Motor neuron (in vitro differentiated cells): Measurements from ENCODE around the gene RAB3GAP1. TPM values are rescaled to one million over a fixed set of nuclear protein-coding genes. Genes with fewer than 3 reads are reported as not detected.
"Not testable (repeated sequence)": the region's sequence is repeated elsewhere in the genome, so short reads cannot be mapped to it uniquely, and the experiment has no call there.

Experiments used
- ATAC-seq, 8 experiments: fragments of 200-7000 bp; cut with Tn5 transposase; replicated peaks in 6 of 8; 2 replicates each; pipeline ENCODE4 v1.8.0; 2021; ENCODE audit warnings: mild to moderate bottlenecking in 8 of 8, moderate library complexity in 8 of 8
- H3K27ac ChIP-seq, 2 donors: fragments of 250-450 bp; sonication (Bioruptor Pico); 2 replicates each; pipeline ENCODE4 v1.9.0; 2021; ENCODE audit warnings: antibody characterized with exemption in 2 of 2, mild to moderate bottlenecking in 2 of 2, moderate library complexity in 1 of 2
- H3K4me1 ChIP-seq, 2 donors: fragments of 250-450 bp; sonication (Bioruptor Pico); replicated peaks in 1 of 2; 2 replicates each; pipeline ENCODE4 v1.6.1; 2021; ENCODE audit warnings: antibody characterized with exemption in 2 of 2, mild to moderate bottlenecking in 2 of 2, moderate library complexity in 1 of 2
- H3K4me3 ChIP-seq, 5 donors: fragments of 250-450 bp; sonication (Bioruptor Pico); 2 replicates each; pipeline ENCODE4 v1.9.0; 2021; ENCODE audit warnings: antibody characterized with exemption in 5 of 5, mild to moderate bottlenecking in 5 of 5, moderate library complexity in 4 of 5
- WGBS, 10 experiments: fragments of 450-650 bp; shearing (Covaris generic); methylation state at CpG; one replicate each; pipeline ENCODE4 v1.0.0; 2022; 5-methylcytosine and 5-hydroxymethylcytosine counted together
- in situ Hi-C, 9 experiments: fragments of 400-800 bp; cut with MboI; loops; one replicate each; pipeline ENCODE4 v1.15.0; 2021; ENCODE audit warnings: low sequenced_read_pairs in 9 of 9, low pct_unique_long_range_greater_than_20kb in 2 of 9; ENCODE audit not compliant: unreplicated experiment in 9 of 9
- total RNA-seq, 8 experiments: library from RNA; unstranded; fragments of 300-600 nt; gene quantifications; 2 replicates each; pipeline versions ENCODE4 v1.2.3 to v1.2.4, GENCODE V29; 2022

Gene RAB3GAP1
- total RNA-seq, 8 experiments from 2014 or later, result 28.1 to 56.5 (median 39.2) TPM

GRCh38 chr2:135030826-135031225 is 21.3 kb upstream of the RAB3GAP1 start:
- H3K4me1 ChIP-seq, result no peaks in the 10 kb centered on the region
- peak in 3 of 8 experiments; percentile 23 to 79 (median 39) for ATAC-seq
- WGBS, 10 experiments, result 33 to 100% (median 95%) methylated on average over 1 of the region's 1 CpG; no CpG with 5 or more reads in 6 of the 10 experiments
- in situ Hi-C loops, result no loop called here
- H3K4me3 ChIP-seq, result no peak overlapping the region
- H3K27ac ChIP-seq, result no peak overlapping the region

GRCh38 chr2:135033216-135033615 is 18.9 kb upstream of the RAB3GAP1 start:
- H3K4me1 ChIP-seq, H3K27ac ChIP-seq, H3K4me3 ChIP-seq, in situ Hi-C loops, ATAC-seq: not testable (repeated sequence)
- WGBS, 10 experiments, result no CpG with 5 or more reads among the region's 33 CpGs

GRCh38 chr2:135037831-135038230 is 14.3 kb upstream of the RAB3GAP1 start:
- Histone ChIP-seq H3K4me1 (no peaks in the 10 kb centered on the region), H3K4me3 (no peak overlapping the region), H3K27ac (no peak overlapping the region)
- WGBS, 10 experiments, result 77 to 100% (median 94%) methylated on average over 1 to 3 of the region's 3 CpGs; no CpG with 5 or more reads in 3 of the 10 experiments
- no peak for ATAC-seq
- in situ Hi-C loops, result no loop called here

- in situ Hi-C loops, result no loop called here
- ATAC-seq, result no peak
- no peak overlapping the region for H3K4me3 ChIP-seq
- H3K27ac ChIP-seq, result no peak overlapping the region
- H3K4me1 ChIP-seq, result peaks cover 6% of the 10 kb centered on the region in 2 donors
- WGBS, 10 experiments, result 0 to 100% (median 67%) methylated on average over 1 to 2 of the region's 2 CpGs; no CpG with 5 or more reads in 1 of the 10 experiments
Observed at GRCh38 chr2:135043345-135043744, 8.7 kb upstream of the RAB3GAP1 start.

DNA sequence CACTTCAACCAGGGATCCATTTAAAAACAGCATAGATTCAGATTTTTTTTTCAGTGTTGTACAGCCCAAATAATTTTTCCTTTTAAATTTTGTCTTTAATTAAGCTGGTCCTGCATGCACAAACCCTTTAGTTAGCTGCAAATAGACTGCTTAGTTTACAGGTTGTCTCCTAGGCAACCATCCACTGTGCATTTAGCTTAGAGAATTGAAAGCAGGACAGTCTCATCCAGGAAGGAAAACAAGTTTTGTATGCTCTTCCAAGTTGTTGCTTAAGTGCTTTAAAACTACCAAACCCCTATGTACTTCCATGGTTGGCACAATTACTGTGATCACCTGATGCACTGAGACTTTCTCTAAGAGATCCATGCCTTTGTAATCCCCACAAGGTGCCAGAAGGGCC is 4.8 kb upstream of the RAB3GAP1 start, which contains the start of gene MAP3K19:
Gene MAP3K19 (minus strand): TSS at position 148 of the 400 bp plus-strand sequence. CDS start 22,800 bp downstream, outside the sequence.
- H3K4me3 ChIP-seq, result peak within 1 kb of the TSS in 1 of 5 donors; percentile 4
- peak in 2 of 8 experiments; percentile 33 to 70 for ATAC-seq
- peaks cover 6% of the 10 kb centered on the region in 2 donors for H3K4me1 ChIP-seq
- H3K27ac ChIP-seq, result no peak within 1 kb of the TSS
- in situ Hi-C loops, result no loop called here

GRCh38 chr2:135048122-135048521 is 4.0 kb upstream of the RAB3GAP1 start:
- in situ Hi-C loops, result no loop called here
- Histone ChIP-seq H3K4me1 (peaks cover 6 to 7% of the 10 kb centered on the region in 2 donors), H3K27ac (no peak overlapping the region), H3K4me3 (no peak overlapping the region)
- WGBS, 10 experiments, result 28 to 86% (median 78%) methylated on average over 1 to 6 of the region's 6 CpGs; no CpG with 5 or more reads in 1 of the 10 experiments
- ATAC-seq, result no peak

DNA sequence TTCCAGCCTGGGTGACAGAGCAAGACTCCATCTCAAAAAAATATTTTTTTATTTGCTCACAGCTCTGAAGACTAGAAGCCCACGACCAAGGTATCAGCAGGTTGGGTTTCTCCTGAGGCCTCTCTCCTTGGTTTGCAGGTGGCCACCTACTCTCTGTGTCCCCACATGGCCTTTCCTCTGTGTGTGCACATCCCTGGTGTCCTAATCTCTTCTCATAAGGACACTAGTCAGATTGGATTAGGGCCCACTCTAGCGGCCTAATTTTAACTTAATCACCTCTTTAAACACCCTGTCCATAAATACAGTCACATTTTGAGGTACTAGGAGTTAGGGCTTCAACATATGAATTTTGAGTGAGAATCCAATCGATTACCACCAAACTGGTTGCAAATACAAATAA is 2.0 kb upstream of the RAB3GAP1 start:
- in situ Hi-C loops, result no loop called here
- H3K27ac ChIP-seq, result no peak overlapping the region
- no peak for ATAC-seq

GRCh38 chr2:135050684-135051083 is 1.4 kb upstream of the RAB3GAP1 start:
- Histone ChIP-seq H3K4me1 (peaks cover 17 to 21% of the 10 kb centered on the region in 2 donors), H3K4me3 (no peak overlapping the region), H3K27ac (no peak overlapping the region)
- 60 to 100% (median 87%) methylated on average over 1 to 5 of the region's 6 CpGs for WGBS, 10 experiments
- ATAC-seq, result no peak
- in situ Hi-C loops, result no loop called here

More for the DNA sequence above, 2.0 kb upstream of the RAB3GAP1 start:
- no peak overlapping the region for H3K4me3 ChIP-seq
- H3K4me1 ChIP-seq, result peaks cover 17 to 21% of the 10 kb centered on the region in 2 donors
- 42 to 100% (median 66%) methylated on average over 1 to 2 of the region's 3 CpGs; no CpG with 5 or more reads in 4 of the 10 experiments for WGBS, 10 experiments

- in situ Hi-C loops, result no loop called here
Observed at GRCh38 chr2:135052997-135053474, 944 bp downstream of the RAB3GAP1 start.

GRCh38 chr2:135055182-135055786 is 3.2 kb downstream of the RAB3GAP1 start:
- no peak overlapping the region for H3K27ac ChIP-seq
- in situ Hi-C loops, result no loop called here
- 0 to 100% (median 40%) methylated on average over 1 to 2 of the region's 2 CpGs; no CpG with 5 or more reads in 3 of the 10 experiments for WGBS, 10 experiments
- H3K4me3 ChIP-seq, result no peak overlapping the region
- no peak for ATAC-seq
- H3K4me1 ChIP-seq, result peaks cover 11 to 21% of the 10 kb centered on the region in 2 donors

More at GRCh38 chr2:135052997-135053474, 944 bp downstream of the RAB3GAP1 start:
- 0 to 83% (median 19%) methylated on average over 1 to 9 of the region's 15 CpGs; no CpG with 5 or more reads in 1 of the 10 experiments for WGBS, 10 experiments
- Histone ChIP-seq H3K4me3 (peak overlapping the region; percentile 61 to 85 (median 78)), H3K4me1 (peaks cover 11 to 21% of the 10 kb centered on the region in 2 donors), H3K27ac (no peak overlapping the region)
- peak; percentile 12 to 62 (median 24) for ATAC-seq

- in situ Hi-C loops, result no loop called here
- no peak overlapping the region for H3K27ac ChIP-seq
- ATAC-seq, result no peak
- peak overlapping the region in 1 of 5 donors; percentile 12 for H3K4me3 ChIP-seq
- H3K4me1 ChIP-seq, result peaks cover 11 to 21% of the 10 kb centered on the region in 2 donors
Observed at GRCh38 chr2:135056790-135057189, 4.7 kb downstream of the RAB3GAP1 start.

- in situ Hi-C loops, result no loop called here
- Histone ChIP-seq H3K4me1 (peaks cover 0 to 6% of the 10 kb centered on the region in 2 donors), H3K4me3 (no peak overlapping the region), H3K27ac (no peak overlapping the region)
- no peak for ATAC-seq
Observed at GRCh38 chr2:135059577-135059976, 7.5 kb downstream of the RAB3GAP1 start.

DNA sequence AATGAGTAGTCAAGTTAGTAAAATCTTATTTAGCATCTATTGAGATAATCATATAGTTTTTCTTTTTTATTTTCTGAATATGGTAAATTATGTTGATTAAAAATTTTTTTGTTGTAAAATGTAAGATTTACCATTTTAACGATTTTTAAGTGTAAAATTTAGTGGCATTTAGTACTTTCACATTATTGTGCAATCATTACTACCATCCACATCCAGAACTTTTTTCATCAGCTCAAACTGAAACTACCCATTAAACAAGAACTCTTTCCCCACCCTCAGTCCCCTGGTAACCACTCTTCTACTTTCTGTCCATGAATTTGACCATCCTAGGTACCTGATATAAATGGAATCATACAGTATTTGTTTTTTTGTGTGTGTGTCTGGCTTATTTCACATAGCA is 11.1 kb downstream of the RAB3GAP1 start:
- Histone ChIP-seq H3K27ac (no peak overlapping the region), H3K4me3 (no peak overlapping the region), H3K4me1 (no peaks in the 10 kb centered on the region)
- 82 to 100% (median 100%) methylated on average over 1 of the region's 1 CpG; no CpG with 5 or more reads in 1 of the 10 experiments for WGBS, 10 experiments
- ATAC-seq, result no peak
- in situ Hi-C loops, result no loop called here

GRCh38 chr2:135064149-135064548 is 12.1 kb downstream of the RAB3GAP1 start:
- ATAC-seq, result no peak
- H3K4me3 ChIP-seq, result no peak overlapping the region
- no peak overlapping the region for H3K27ac ChIP-seq
- in situ Hi-C loops, result no loop called here
- no peaks in the 10 kb centered on the region for H3K4me1 ChIP-seq
- 87 to 100% (median 100%) methylated on average over 1 to 2 of the region's 2 CpGs; no CpG with 5 or more reads in 1 of the 10 experiments for WGBS, 10 experiments
